ENCODE data around the gene SETD6. TPM values are rescaled to one million over a fixed set of nuclear protein-coding genes. Genes with fewer than 3 reads are reported as not detected.

Gene SETD6
- total and polyA plus RNA-seq, 2 of the 8 experiments (the other 6 are each of a cell fraction or from before 2014, with no cell fraction given) = 25.3 to 40.5 TPM

GRCh38 chr16:58481931-58482330, 33.4 kb upstream of the SETD6 start:
- POLR2A ChIA-PET (ENCODE audit: partially characterized antibody) = no interaction called here
- CTCF ChIA-PET (ENCODE audit: partially characterized antibody) = interaction anchor here (1.0 to 1.4 kb wide), 2 partner anchors 145 to 151 kb away, joined by 3 read pairs; no protein-coding TSS in a partner anchor
- no peak for DNase-seq (ENCODE audit: low read depth in 1 of 2, low spot score in 2 of 2)
- Histone ChIP-seq H3K27ac (ENCODE audit: low read depth, low read length) (no peak overlapping the region), H2BK20ac (ENCODE audit: low read length) (no peak overlapping the region), H3K4me2 (ENCODE audit: insufficient read depth in 1 of 2, low read depth in 2 of 2, low read length in 2 of 2) (no peak overlapping the region), H3K27me3 (replicated peaks in 1 of 4; ENCODE audit: control insufficient read depth in 3 of 4, extremely low read depth in 1 of 4, insufficient read depth in 3 of 4, low read length in 3 of 4) (no peaks in the 10 kb centered on the region; a peak in 1 of 7 replicates), H2AFZ (ENCODE audit: low read length) (no peak overlapping the region), H2AK5ac (ENCODE audit: low read depth, low read length) (peak overlapping the region; percentile 65; the same call in 1 of the 2 replicates), H3K23me2 (ENCODE audit: low read depth, low read length) (no peaks in the 10 kb centered on the region), H3K14ac (ENCODE audit: insufficient read length) (no peak overlapping the region), H3K4me3 (ENCODE audit: extremely low read depth in 1 of 4, insufficient read depth in 2 of 4, low read depth in 3 of 4, low read length in 4 of 4) (no peak overlapping the region), H2BK15ac (ENCODE audit: low read length) (no peak overlapping the region), H3K9me3 (ENCODE audit: insufficient read depth in 2 of 2, low read depth in 1 of 2, low read length in 1 of 2) (no peaks in the 10 kb centered on the region), H3K4me1 (replicated peaks in 1 of 4; ENCODE audit: control insufficient read depth in 3 of 4, insufficient read depth in 4 of 4, low read length in 3 of 4) (peaks cover 0 to 3% (median 0%) of the 10 kb centered on the region in 4 experiments; a peak in 2 of 7 replicates), H3K79me1 (ENCODE audit: low read depth, low read length) (no peaks in the 10 kb centered on the region), H3K79me2 (ENCODE audit: control insufficient read depth in 1 of 2, insufficient read depth in 2 of 2, low read length in 2 of 2) (no peaks in the 10 kb centered on the region), H3K18ac (ENCODE audit: extremely low read depth, low read length) (no peak overlapping the region), H3K56ac (replicated peaks; ENCODE audit: insufficient read length, low read depth, low read length) (no peak overlapping the region), H4K8ac (ENCODE audit: extremely low read depth, insufficient read depth, low read length) (no peak overlapping the region), H2BK120ac (replicated peaks; ENCODE audit: low read depth, low read length) (no peak overlapping the region), H3K4ac (replicated peaks; ENCODE audit: insufficient read length, low read depth, low read length) (no peak overlapping the region), H4K20me1 (replicated peaks in 1 of 2; ENCODE audit: control insufficient read depth in 1 of 2, insufficient read depth in 2 of 2, low read length in 2 of 2) (no peaks in the 10 kb centered on the region), H3K9ac (replicated peaks in 1 of 4; ENCODE audit: extremely low read depth in 1 of 4, low read depth in 3 of 4, low read length in 3 of 4) (no peak overlapping the region), H2BK12ac (ENCODE audit: low read depth, low read length) (no peak overlapping the region), H2BK5ac (ENCODE audit: low read depth, low read length) (no peak overlapping the region), H4K91ac (replicated peaks; ENCODE audit: insufficient read length, low read length) (no peak overlapping the region), H3K36me3 (ENCODE audit: control insufficient read depth in 2 of 4, insufficient read depth in 4 of 4, low read length in 3 of 4) (no peaks in the 10 kb centered on the region), H3K23ac (ENCODE audit: insufficient read length) (no peak overlapping the region), H4K5ac (ENCODE audit: insufficient read length, low read depth, low read length) (no peak overlapping the region)
- no peak for FAIRE-seq
- WGBS, 2 experiments (ENCODE audit: extremely low coverage in 1 of 2, insufficient coverage in 1 of 2, insufficient read length in 1 of 2, insufficient replicate concordance in 2 of 2, low coverage in 1 of 2, low lambda C conversion rate in 2 of 2, missing lambda C conversion rate in 1 of 2) = 76% methylated on average over 8 of the region's 8 CpGs; no CpG with 5 or more reads in 1 of the 2 experiments
- TF ChIP-seq CTBP2 (IDR thresholded peaks at IDR 0.05; ENCODE audit: borderline replicate concordance, insufficient read depth, insufficient read length, low read length) (no peak), TAF1 (IDR thresholded peaks at IDR 0.05; ENCODE audit: low read depth, low read length) (no peak), ATF2 (IDR thresholded peaks at IDR 0.05; ENCODE audit: low read length) (no peak), HDAC6 (IDR thresholded peaks at IDR 0.05; ENCODE audit: low read depth, low read length) (no peak)
